ENCODE measurements around the gene MATN1. TPM values are rescaled to one million over a fixed set of nuclear protein-coding genes. Genes with fewer than 3 reads are reported as not detected.

Gene MATN1
- total RNA-seq, 2 experiments from 2014 or later = not detected

- Mint-ChIP-seq H3K4me1 (ENCODE audit: low read depth) (no peaks in the 10 kb centered on the region), H3K4me3 (no peak overlapping the region), H3K27me3 (ENCODE audit: low read depth) (peaks cover 10% of the 10 kb centered on the region), H3K27ac (no peak overlapping the region), H3K9me3 (ENCODE audit: insufficient read depth) (no peaks in the 10 kb centered on the region), H3K36me3 (ENCODE audit: low read depth) (no peaks in the 10 kb centered on the region)
- CTCF ChIA-PET = interaction anchor here (0.6 kb wide), 1 partner anchor 122 kb away, joined by 4 read pairs; no protein-coding TSS in a partner anchor
- POLR2A ChIA-PET = no interaction called here
- ATAC-seq = no peak
- no peak for DNase-seq
Measured at GRCh38 chr1:30670240-30671060, 52.9 kb downstream of the MATN1 start.

GRCh38 chr1:30668546-30669327 lies 54.6 kb downstream of the MATN1 start:
- H3K36me3 Mint-ChIP-seq (ENCODE audit: low read depth) = no peaks in the 10 kb centered on the region
- H3K27ac Mint-ChIP-seq = no peak overlapping the region
- H3K27me3 Mint-ChIP-seq (ENCODE audit: low read depth) = peaks cover 5% of the 10 kb centered on the region
- ChIA-PET CTCF (no interaction called here), POLR2A (no interaction called here)
- ATAC-seq (no peak), DNase-seq (no peak)
- no peaks in the 10 kb centered on the region for H3K9me3 Mint-ChIP-seq (ENCODE audit: insufficient read depth)
- no peak overlapping the region for H3K4me3 Mint-ChIP-seq
- H3K4me1 Mint-ChIP-seq (ENCODE audit: low read depth) = no peaks in the 10 kb centered on the region

GRCh38 chr1:30668024-30668423 lies 55.4 kb downstream of the MATN1 start:
- ChIA-PET POLR2A (no interaction called here), CTCF (no interaction called here)
- DNase-seq = no peak
- H3K9me3 Mint-ChIP-seq (ENCODE audit: insufficient read depth) = no peaks in the 10 kb centered on the region
- H3K4me3 Mint-ChIP-seq = no peak overlapping the region
- no peaks in the 10 kb centered on the region for H3K36me3 Mint-ChIP-seq (ENCODE audit: low read depth)
- peaks cover 3% of the 10 kb centered on the region for H3K27me3 Mint-ChIP-seq (ENCODE audit: low read depth)
- H3K4me1 Mint-ChIP-seq (ENCODE audit: low read depth) = no peaks in the 10 kb centered on the region
- ATAC-seq = no peak
- no peak overlapping the region for H3K27ac Mint-ChIP-seq

GRCh38 chr1:30666756-30667273 lies 56.6 kb downstream of the MATN1 start:
- DNase-seq = no peak
- Mint-ChIP-seq H3K4me3 (no peak overlapping the region), H3K36me3 (ENCODE audit: low read depth) (no peaks in the 10 kb centered on the region), H3K27me3 (ENCODE audit: low read depth) (no peaks in the 10 kb centered on the region), H3K4me1 (ENCODE audit: low read depth) (no peaks in the 10 kb centered on the region), H3K27ac (no peak overlapping the region), H3K9me3 (ENCODE audit: insufficient read depth) (no peaks in the 10 kb centered on the region)
- ATAC-seq = no peak
- ChIA-PET CTCF (no interaction called here), POLR2A (no interaction called here)

- Mint-ChIP-seq H3K27ac (no peak overlapping the region), H3K9me3 (ENCODE audit: insufficient read depth) (no peaks in the 10 kb centered on the region), H3K4me1 (ENCODE audit: low read depth) (no peaks in the 10 kb centered on the region), H3K27me3 (ENCODE audit: low read depth) (no peaks in the 10 kb centered on the region), H3K4me3 (no peak overlapping the region), H3K36me3 (ENCODE audit: low read depth) (no peaks in the 10 kb centered on the region)
- ChIA-PET CTCF (no interaction called here), POLR2A (no interaction called here)
- DNase-seq (no peak), ATAC-seq (no peak)
Measured at GRCh38 chr1:30665216-30666010, 58.0 kb downstream of the MATN1 start.

GRCh38 chr1:30664103-30664755 lies 59.2 kb downstream of the MATN1 start:
- ATAC-seq (no peak), DNase-seq (no peak)
- CTCF ChIA-PET = no interaction called here
- Mint-ChIP-seq H3K27me3 (ENCODE audit: low read depth) (no peaks in the 10 kb centered on the region), H3K9me3 (ENCODE audit: insufficient read depth) (no peaks in the 10 kb centered on the region), H3K4me1 (ENCODE audit: low read depth) (no peaks in the 10 kb centered on the region), H3K36me3 (ENCODE audit: low read depth) (no peaks in the 10 kb centered on the region), H3K27ac (no peak overlapping the region), H3K4me3 (no peak overlapping the region)
- POLR2A ChIA-PET = no interaction called here

- Mint-ChIP-seq H3K4me3 (no peak overlapping the region), H3K4me1 (ENCODE audit: low read depth) (no peaks in the 10 kb centered on the region), H3K27ac (no peak overlapping the region), H3K27me3 (ENCODE audit: low read depth) (no peaks in the 10 kb centered on the region), H3K9me3 (ENCODE audit: insufficient read depth) (no peaks in the 10 kb centered on the region), H3K36me3 (ENCODE audit: low read depth) (no peaks in the 10 kb centered on the region)
- ATAC-seq = no peak
- DNase-seq = no peak
- CTCF ChIA-PET = no interaction called here
- POLR2A ChIA-PET = no interaction called here
Measured at GRCh38 chr1:30663596-30664091, 59.7 kb downstream of the MATN1 start.

- H3K9me3 Mint-ChIP-seq (ENCODE audit: insufficient read depth) = no peaks in the 10 kb centered on the region
- no peaks in the 10 kb centered on the region for H3K36me3 Mint-ChIP-seq (ENCODE audit: low read depth)
- ChIA-PET CTCF (no interaction called here), POLR2A (no interaction called here)
- no peaks in the 10 kb centered on the region for H3K4me1 Mint-ChIP-seq (ENCODE audit: low read depth)
- no peak for DNase-seq
- no peak overlapping the region for H3K27ac Mint-ChIP-seq
- no peak overlapping the region for H3K4me3 Mint-ChIP-seq
- H3K27me3 Mint-ChIP-seq (ENCODE audit: low read depth) = no peaks in the 10 kb centered on the region
- no peak for ATAC-seq
Measured at GRCh38 chr1:30662291-30662840, 61.0 kb downstream of the MATN1 start.

- no peaks in the 10 kb centered on the region for H3K4me1 Mint-ChIP-seq (ENCODE audit: low read depth)
- no peak overlapping the region for H3K27ac Mint-ChIP-seq
- CTCF ChIA-PET = no interaction called here
Measured at GRCh38 chr1:30661311-30661710, 62.1 kb downstream of the MATN1 start.

More at GRCh38 chr1:30661311-30661710, 62.1 kb downstream of the MATN1 start:
- ATAC-seq (no peak), DNase-seq (no peak)
- Mint-ChIP-seq H3K36me3 (ENCODE audit: low read depth) (no peaks in the 10 kb centered on the region), H3K27me3 (ENCODE audit: low read depth) (no peaks in the 10 kb centered on the region), H3K9me3 (ENCODE audit: insufficient read depth) (no peaks in the 10 kb centered on the region), H3K4me3 (no peak overlapping the region)
- POLR2A ChIA-PET = no interaction called here

Measured in activated CD8-positive, alpha-beta T cell treated with anti-CD3 and anti-CD28 coated beads, Interleukin-2, amount 10 ng/mL, durations not matched to agents 7 days and 5 days (primary cell).